CD4-positive, alpha-beta T cell (primary cell): ENCODE measurements around the gene MIOS. TPM values are rescaled to one million over a fixed set of nuclear protein-coding genes. Genes with fewer than 3 reads are reported as not detected.

Experiments used
- ATAC-seq: fragments of 200-7000 bp; cut with Tn5 transposase; one replicate; pipeline ENCODE4 v1.10.0; 2022; ENCODE audit warnings: mild to moderate bottlenecking; ENCODE audit not compliant: poor library complexity
- CTCF ChIA-PET: fragments of 350-600 bp; sonication (Branson Sonifier 250); formaldehyde crosslinking; loops from one replicate; lab custom pipeline; 2021; ENCODE audit warnings: antibody characterized with exemption, inconsistent platforms; lab: Charles Lee
- POLR2A ChIA-PET: fragments of 350-600 bp; sonication (Branson Sonifier 250); formaldehyde crosslinking; loops from one replicate; lab custom pipeline; 2021; ENCODE audit warnings: antibody characterized with exemption, inconsistent platforms; lab: Charles Lee
- DNase-seq, 14 experiments: peaks; one replicate each; pipeline ENCODE4 v3.0.0-alpha.2; 2013 to 2020; ENCODE audit warnings: mixed read lengths in 2 of 14
- H3K27ac ChIP-seq, 2 donors: one replicate each; pipeline versions ENCODE4 v1.5.1 to v1.7.0; 2013; ENCODE audit warnings: low read length in 2 of 2, low read depth in 1 of 2, mild to moderate bottlenecking in 1 of 2
- H3K27me3 ChIP-seq, 2 experiments: 1 replicate in 1 of 2; 2 replicates in 1 of 2; pipeline versions ENCODE4 v1.6.1 to v1.7.0; 2013; ENCODE audit warnings: low read length in 2 of 2, control low read depth in 1 of 2, mild to moderate bottlenecking in 1 of 2, moderate library complexity in 1 of 2; ENCODE audit not compliant: insufficient read depth in 2 of 2, control insufficient read depth in 1 of 2
- H3K36me3 ChIP-seq: one replicate; pipeline ENCODE4 v1.6.1; 2013; ENCODE audit warnings: low read length, control low read depth; ENCODE audit not compliant: insufficient read depth
- H3K4me1 ChIP-seq: one replicate; pipeline ENCODE4 v1.6.1; 2013; ENCODE audit warnings: low read length, control low read depth; ENCODE audit not compliant: insufficient read depth
- H3K4me3 ChIP-seq: one replicate; pipeline ENCODE4 v1.5.1; 2013; ENCODE audit warnings: mild to moderate bottlenecking, low read length, moderate library complexity
- H3K9me3 ChIP-seq, 2 experiments: 1 replicate in 1 of 2; 2 replicates in 1 of 2; pipeline versions ENCODE4 v1.6.1 to v1.7.0; 2013; ENCODE audit warnings: low read length in 2 of 2, mild to moderate bottlenecking in 2 of 2, control low read depth in 1 of 2, moderate library complexity in 1 of 2; ENCODE audit not compliant: control insufficient read depth in 1 of 2, insufficient read depth in 1 of 2
- H3K27ac Mint-ChIP-seq: one replicate; pipeline ENCODE4 v1.8.0; 2020; ENCODE audit warnings: mixed read lengths
- H3K27me3 Mint-ChIP-seq: one replicate; pipeline ENCODE4 v1.8.0; 2021; ENCODE audit warnings: mixed read lengths
- H3K36me3 Mint-ChIP-seq: one replicate; pipeline ENCODE4 v1.8.0; 2021; ENCODE audit warnings: low read depth, mixed read lengths
- H3K4me1 Mint-ChIP-seq: one replicate; pipeline ENCODE4 v1.8.0; 2021; ENCODE audit warnings: low read depth, mixed read lengths
- H3K4me3 Mint-ChIP-seq: one replicate; pipeline ENCODE4 v1.8.0; 2020; ENCODE audit warnings: mild to moderate bottlenecking, mixed read lengths
- H3K9me3 Mint-ChIP-seq: one replicate; pipeline ENCODE4 v1.8.0; 2020; ENCODE audit warnings: mixed read lengths
- CTCF ChIP-seq: fragments of 200-600 bp; IDR thresholded peaks from one replicate; pipeline ENCODE4 v1.8.0; 2022; ENCODE audit warnings: antibody characterized with exemption, mild to moderate bottlenecking
- intact Hi-C, 2 experiments: fragments of 100-400 bp; cut with DNase I in 1 of 2; cut with micrococcal nuclease in 1 of 2; formaldehyde crosslinking; loops; one replicate each; pipeline versions ENCODE4 v1.15.1 to v1.9.0; 2023 to 2025; cut with DNase I, micrococcal nuclease
- total RNA-seq, 174 experiments: library from RNA in 2 of 174; stranded (reverse) in 2 of 174; gene quantifications; one replicate each; pipeline ENCODE4 v1.2.3 and lab custom pipeline; 2021 to 2026

Gene MIOS
- total RNA-seq, 2 experiments from 2014 or later: 30.8 to 33.3 TPM

- Histone ChIP-seq H3K27me3 (no peaks in the 10 kb centered on the region), H3K4me3 (no peak overlapping the region), H3K36me3 (peaks cover 10% of the 10 kb centered on the region), H3K27ac (no peak overlapping the region), H3K4me1 (no peaks in the 10 kb centered on the region), H3K9me3 (no peaks in the 10 kb centered on the region)
- CTCF ChIA-PET: interaction anchor here (0.7 kb wide), 1 partner anchor 11 kb away, joined by 3 read pairs; no protein-coding TSS in a partner anchor
- intact Hi-C loops: no loop called here
- no peak for ATAC-seq
- DNase-seq: no peak
- POLR2A ChIA-PET: interaction anchor here (0.6 kb wide), 1 partner anchor 11 kb away, joined by 3 read pairs; no protein-coding TSS in a partner anchor
- H3K4me1 Mint-ChIP-seq: peaks cover 4% of the 10 kb centered on the region
- no peak overlapping the region for H3K4me3 Mint-ChIP-seq
- H3K27ac Mint-ChIP-seq: no peak overlapping the region
- no peak for TF ChIP-seq CTCF
- no peaks in the 10 kb centered on the region for H3K9me3 Mint-ChIP-seq
- H3K27me3 Mint-ChIP-seq: no peaks in the 10 kb centered on the region
- H3K36me3 Mint-ChIP-seq: peaks cover 16% of the 10 kb centered on the region
Observed at GRCh38 chr7:7579638-7580037, 13.0 kb downstream of the MIOS start.

- TF ChIP-seq CTCF: no peak
- Mint-ChIP-seq H3K9me3 (no peaks in the 10 kb centered on the region), H3K27me3 (no peaks in the 10 kb centered on the region), H3K27ac (no peak overlapping the region), H3K4me3 (no peak overlapping the region), H3K36me3 (peaks cover 14% of the 10 kb centered on the region), H3K4me1 (no peaks in the 10 kb centered on the region)
- ChIA-PET CTCF (interaction anchor here (0.8 kb wide), 1 partner anchor 13 kb away, joined by 3 read pairs; no protein-coding TSS in a partner anchor), POLR2A (interaction anchor here (0.6 kb wide), 1 partner anchor 13 kb away, joined by 3 read pairs; no protein-coding TSS in a partner anchor)
- Histone ChIP-seq H3K9me3 (no peaks in the 10 kb centered on the region), H3K27ac (no peak overlapping the region), H3K4me1 (no peaks in the 10 kb centered on the region), H3K27me3 (no peaks in the 10 kb centered on the region), H3K4me3 (no peak overlapping the region), H3K36me3 (peaks cover 10% of the 10 kb centered on the region)
- ATAC-seq (no peak), DNase-seq (no peak)
- intact Hi-C loops: no loop called here
Observed at GRCh38 chr7:7581531-7582179, 15.0 kb downstream of the MIOS start.

- no peak overlapping the region for H3K27ac ChIP-seq
- intact Hi-C loops: no loop called here
- CTCF ChIA-PET: no interaction called here
- H3K4me3 ChIP-seq: no peak overlapping the region
- peaks cover 10% of the 10 kb centered on the region for H3K36me3 ChIP-seq
- no peaks in the 10 kb centered on the region for H3K27me3 ChIP-seq
- no peak overlapping the region for H3K27ac Mint-ChIP-seq
- no peaks in the 10 kb centered on the region for H3K4me1 Mint-ChIP-seq
- no peaks in the 10 kb centered on the region for H3K27me3 Mint-ChIP-seq
- no peaks in the 10 kb centered on the region for H3K9me3 ChIP-seq
- no peak for TF ChIP-seq CTCF
- H3K36me3 Mint-ChIP-seq: peaks cover 14% of the 10 kb centered on the region
- POLR2A ChIA-PET: no interaction called here
- ATAC-seq (no peak), DNase-seq (no peak)
- H3K4me1 ChIP-seq: no peaks in the 10 kb centered on the region
- no peak overlapping the region for H3K4me3 Mint-ChIP-seq
- H3K9me3 Mint-ChIP-seq: no peaks in the 10 kb centered on the region
Observed at GRCh38 chr7:7582596-7582995, 15.9 kb downstream of the MIOS start.
